Coronary artery (tissue), 2 donors: ENCODE data around the gene PTH1R.

Experiments
- DNase-seq: peaks from one replicate; pipeline ENCODE4 v3.0.0-alpha.2; 2017; ENCODE audit warnings: low spot score
- H3K27ac ChIP-seq, 2 donors: fragments of 200-600 bp; sonication (generic); one replicate each; pipeline ENCODE4 v1.5.1; 2016 to 2019
- H3K4me3 ChIP-seq: fragments of 200-600 bp; sonication (generic); 2 replicates; pipeline ENCODE4 v1.5.1; 2016; ENCODE audit warnings: mild to moderate bottlenecking, moderate library complexity
- TF ChIP-seq, protein P1 (sequence below): fragments of 200-600 bp; sonication (generic); IDR thresholded peaks from one replicate; pipeline ENCODE4 v1.5.1; 2019; ENCODE audit warnings: antibody characterized with exemption

PTH1R gene

DNA sequence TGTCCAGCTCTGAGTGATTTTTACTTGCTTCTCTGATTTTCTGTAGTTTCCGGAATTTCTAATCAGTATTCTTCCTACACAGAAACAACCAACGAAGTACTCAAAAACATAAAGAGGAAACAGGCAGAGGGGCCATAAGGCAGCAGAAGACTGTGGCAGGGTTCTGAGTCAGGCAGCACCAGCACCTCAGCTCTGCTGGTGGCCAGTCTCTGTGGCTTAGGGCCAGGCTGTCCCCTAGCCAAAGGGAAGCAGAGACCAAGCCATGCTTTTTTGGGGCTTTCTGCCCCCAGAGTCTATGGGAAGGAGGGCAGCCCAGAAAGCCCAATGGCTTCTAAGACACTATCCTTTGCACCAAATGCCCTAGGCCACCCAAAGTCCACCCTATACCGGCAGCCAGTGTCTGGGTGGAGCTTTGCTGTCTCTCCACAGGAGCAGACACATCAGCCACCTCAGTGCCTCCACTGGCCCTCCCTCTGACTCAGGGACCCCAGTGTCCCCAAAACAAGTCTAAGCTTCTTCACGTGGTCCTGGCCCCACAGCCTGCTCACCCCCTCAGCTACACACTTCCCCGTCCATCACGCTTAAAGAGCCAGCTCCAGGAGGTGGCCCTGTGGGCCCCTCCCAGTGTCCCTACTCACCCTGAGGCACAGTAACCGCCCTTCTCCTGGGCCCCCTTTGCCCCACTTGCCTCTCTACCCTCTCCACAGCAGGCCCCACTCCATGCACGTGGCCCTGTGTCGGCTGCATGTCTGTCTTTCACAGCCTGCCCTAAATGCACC, 52.8 kb downstream of the PTH1R start:
- H3K4me3 ChIP-seq, result peak overlapping the region; percentile 19
- TF ChIP-seq, protein P1, sequence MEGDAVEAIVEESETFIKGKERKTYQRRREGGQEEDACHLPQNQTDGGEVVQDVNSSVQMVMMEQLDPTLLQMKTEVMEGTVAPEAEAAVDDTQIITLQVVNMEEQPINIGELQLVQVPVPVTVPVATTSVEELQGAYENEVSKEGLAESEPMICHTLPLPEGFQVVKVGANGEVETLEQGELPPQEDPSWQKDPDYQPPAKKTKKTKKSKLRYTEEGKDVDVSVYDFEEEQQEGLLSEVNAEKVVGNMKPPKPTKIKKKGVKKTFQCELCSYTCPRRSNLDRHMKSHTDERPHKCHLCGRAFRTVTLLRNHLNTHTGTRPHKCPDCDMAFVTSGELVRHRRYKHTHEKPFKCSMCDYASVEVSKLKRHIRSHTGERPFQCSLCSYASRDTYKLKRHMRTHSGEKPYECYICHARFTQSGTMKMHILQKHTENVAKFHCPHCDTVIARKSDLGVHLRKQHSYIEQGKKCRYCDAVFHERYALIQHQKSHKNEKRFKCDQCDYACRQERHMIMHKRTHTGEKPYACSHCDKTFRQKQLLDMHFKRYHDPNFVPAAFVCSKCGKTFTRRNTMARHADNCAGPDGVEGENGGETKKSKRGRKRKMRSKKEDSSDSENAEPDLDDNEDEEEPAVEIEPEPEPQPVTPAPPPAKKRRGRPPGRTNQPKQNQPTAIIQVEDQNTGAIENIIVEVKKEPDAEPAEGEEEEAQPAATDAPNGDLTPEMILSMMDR, result no peak
- peak overlapping the region; percentile 86 to 92 for H3K27ac ChIP-seq
- DNase-seq, result no peak

DNA sequence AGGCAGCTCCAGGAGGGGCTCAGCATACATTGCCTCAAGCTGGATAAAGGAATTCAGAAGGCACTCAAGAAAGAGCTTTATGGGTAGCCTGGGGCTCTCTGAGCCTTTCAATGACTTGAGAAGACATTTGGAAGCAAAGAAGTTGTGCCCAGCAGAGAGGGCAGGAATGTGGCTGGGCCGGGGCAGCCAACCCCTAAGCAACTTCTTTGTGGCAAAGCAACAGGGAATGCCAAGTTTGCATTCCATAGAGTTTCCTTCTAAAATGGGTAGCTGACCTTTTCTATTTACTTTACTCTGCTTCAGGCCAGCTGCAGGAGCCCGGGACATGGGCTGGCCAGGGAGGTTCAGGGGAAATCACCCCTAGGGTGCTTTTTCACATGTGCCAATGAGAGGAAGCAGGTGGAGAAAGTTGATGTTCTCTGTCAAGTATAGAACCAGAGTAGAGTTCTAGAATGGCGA, 53.5 kb downstream of the PTH1R start:
- TF ChIP-seq, protein P1, result no peak
- Histone ChIP-seq H3K4me3 (peak overlapping the region; percentile 19), H3K27ac (peak overlapping the region; percentile 86 to 92)
- no peak for DNase-seq

DNA sequence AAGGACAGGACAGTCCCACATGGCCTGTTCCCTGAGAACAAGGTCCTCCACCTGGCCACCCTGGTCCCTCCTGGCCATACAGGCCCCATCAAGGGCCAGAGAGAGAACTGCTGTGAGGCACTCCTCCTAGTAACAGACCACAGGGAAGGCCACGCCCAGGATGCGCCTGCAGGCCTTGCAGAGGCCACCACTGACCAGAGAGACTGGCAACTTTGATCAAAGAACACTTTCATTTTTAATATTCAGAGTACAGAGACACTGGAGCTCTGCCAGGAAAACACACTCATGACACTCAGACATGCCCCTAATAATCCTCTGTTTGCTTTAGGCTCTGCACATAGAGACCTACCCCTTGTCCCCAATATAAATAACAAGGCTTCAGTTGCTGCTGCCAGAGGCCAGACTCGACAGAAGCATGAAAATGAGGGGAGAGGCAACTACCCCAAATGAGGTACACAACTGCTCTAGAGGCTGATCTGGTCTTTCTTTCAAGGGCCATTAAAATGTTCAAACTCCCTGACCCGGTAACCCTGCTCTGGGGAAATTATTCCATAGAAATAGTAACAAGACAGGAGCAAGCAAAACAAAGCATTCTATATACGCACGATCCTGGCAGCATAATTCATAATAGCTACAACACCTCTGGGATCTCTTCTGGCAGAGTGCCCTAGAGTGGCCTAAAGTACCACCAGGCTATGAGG, 54.3 kb downstream of the PTH1R start:
- DNase-seq, result no peak
- Histone ChIP-seq H3K27ac (peak overlapping the region; percentile 86 to 92), H3K4me3 (peak overlapping the region; percentile 11)
- TF ChIP-seq, protein P1, result no peak

DNA sequence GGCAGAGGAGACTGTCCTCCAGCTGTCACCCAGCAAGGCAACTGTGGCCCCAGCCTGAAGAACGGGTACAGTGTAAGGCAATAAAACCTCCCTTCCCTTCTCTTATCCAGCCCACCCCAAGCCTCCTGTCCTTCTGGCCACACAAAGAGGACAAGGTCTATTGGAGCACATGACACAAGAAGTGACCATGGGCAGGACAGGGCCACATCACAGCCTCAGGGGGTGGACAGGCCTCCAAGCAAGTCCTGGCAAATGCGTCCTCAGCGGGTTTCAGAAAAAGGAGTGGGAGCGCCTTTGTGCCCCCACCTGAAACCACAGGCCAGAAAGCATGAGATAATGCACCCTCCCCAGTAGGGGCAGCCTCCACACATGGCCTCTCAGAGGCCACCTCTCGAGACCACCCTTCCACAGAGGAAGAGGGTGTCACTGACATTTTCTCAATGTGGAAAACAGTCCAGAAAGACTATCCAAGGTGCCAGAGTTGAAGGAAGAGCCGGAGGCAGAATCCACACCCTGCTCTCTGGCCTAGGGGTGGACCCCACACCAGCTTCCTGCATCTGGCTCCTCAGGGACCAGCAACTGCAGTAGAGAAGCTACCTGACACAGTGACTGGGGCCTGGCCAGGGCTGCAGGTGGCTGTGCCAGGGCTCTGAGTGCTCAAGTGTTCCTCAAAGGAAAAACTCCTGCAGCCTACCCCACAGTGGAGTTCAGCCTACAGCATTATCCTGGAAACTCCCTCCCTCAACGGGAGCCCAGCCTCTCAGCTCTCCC, 55.1 kb downstream of the PTH1R start:
- peak overlapping the region; percentile 86 to 92 for H3K27ac ChIP-seq
- no peak overlapping the region for H3K4me3 ChIP-seq
- TF ChIP-seq, protein P1, result no peak
- DNase-seq, result no peak

DNA sequence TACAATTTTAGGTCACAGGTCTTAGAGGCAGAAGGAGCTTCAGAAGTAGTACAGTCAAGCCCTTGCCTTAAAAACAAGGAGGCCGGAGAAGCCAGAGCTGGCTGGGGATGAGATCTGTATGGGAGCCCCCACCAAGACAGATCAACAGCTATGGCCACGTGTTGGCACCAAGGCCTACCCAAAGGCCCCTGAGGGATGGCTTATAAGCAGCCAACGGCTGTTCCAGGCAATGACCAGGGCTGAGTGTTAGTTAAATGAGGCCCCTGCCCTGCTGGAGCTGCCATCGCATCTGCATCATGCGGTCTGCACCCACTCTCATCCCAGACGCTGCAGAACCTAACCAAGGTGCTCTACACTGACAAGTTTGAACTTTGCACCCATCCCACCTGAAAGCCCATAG, 55.7 kb downstream of the PTH1R start:
- TF ChIP-seq, protein P1, result no peak

DNA sequence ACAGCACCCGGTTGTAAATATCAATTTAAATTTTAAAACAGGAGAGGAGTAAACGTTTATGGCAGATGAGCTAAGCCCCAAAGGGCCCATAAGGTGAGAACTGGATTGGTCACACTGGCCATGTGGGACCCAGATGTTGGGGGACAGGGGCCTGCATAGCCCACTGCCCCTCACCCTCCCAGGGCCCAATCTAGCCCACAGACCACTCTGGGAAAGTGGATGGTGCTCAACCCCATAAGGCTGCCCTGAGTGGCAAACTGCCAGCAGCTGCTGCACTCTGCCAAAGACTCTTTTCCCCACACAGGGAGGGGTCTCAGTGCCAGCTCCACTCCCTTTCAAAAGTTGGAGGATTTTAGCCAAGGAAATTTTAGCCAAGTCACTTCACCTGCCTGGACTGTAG, 56.6 kb downstream of the PTH1R start:
- no peak overlapping the region for H3K4me3 ChIP-seq
- H3K27ac ChIP-seq, result peak overlapping the region; percentile 86 to 98
- DNase-seq, result no peak
- TF ChIP-seq, protein P1, result no peak

More for the DNA sequence above, 55.7 kb downstream of the PTH1R start:
- Histone ChIP-seq H3K4me3 (no peak overlapping the region), H3K27ac (peak overlapping the region; percentile 86 to 92)
- no peak for DNase-seq
